ENCODE data around the gene ALOX12B. TPM values are rescaled to one million over a fixed set of nuclear protein-coding genes. Genes with fewer than 3 reads are reported as not detected.
"Not testable (repeated sequence)": the region's sequence is repeated elsewhere in the genome, so short reads cannot be mapped to it uniquely, and the experiment has no call there.

Gene ALOX12B

DNA sequence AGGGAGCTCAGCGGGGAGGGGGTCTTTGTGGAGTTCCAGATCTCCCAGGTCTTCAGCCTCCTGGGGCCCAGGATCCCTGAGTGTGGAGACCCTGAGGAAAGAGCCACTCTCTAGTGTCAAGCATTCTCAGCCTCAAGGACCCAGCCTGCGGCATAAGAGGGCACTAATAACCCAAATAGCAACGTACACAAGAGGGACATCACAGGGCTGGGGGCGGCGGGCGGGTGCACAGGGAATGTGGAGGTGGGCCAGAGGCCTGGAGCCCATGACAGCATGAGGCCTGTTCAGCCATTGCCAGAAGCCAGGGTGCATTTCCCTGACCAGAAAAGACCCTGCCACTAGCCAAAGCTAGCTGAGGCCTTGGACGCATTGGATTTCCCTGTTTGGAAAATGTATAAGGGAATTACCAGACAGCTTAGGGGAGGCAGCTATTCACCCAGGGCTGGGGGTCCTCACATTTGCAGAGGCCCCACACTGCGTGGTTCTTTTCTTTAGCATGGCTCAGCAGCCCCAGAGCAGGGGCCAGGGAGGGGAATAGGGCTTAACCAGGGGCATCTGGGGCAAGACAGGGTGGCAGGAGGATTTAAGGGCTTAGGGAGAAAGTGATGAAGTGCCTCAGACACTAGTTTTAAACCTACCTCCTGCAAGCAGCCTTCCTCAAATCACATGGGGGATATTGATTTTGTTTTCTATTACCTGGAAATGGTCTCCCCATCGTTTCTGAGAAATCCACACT, 62.2 kb downstream of the ALOX12B start:
- Histone ChIP-seq H3K56ac (ENCODE audit: low read length) (no peak overlapping the region), H3K79me1 (ENCODE audit: low read length) (no peaks in the 10 kb centered on the region), H3K4ac (ENCODE audit: low read depth, low read length) (no peak overlapping the region), H3K4me3 (ENCODE audit: low read length) (no peak overlapping the region), H2BK15ac (replicated peaks; ENCODE audit: low read depth) (no peak overlapping the region), H3K36me3 (ENCODE audit: control insufficient read depth, insufficient read depth, low read length) (no peaks in the 10 kb centered on the region), H3K79me2 (ENCODE audit: control insufficient read depth, insufficient read depth, low read length) (no peaks in the 10 kb centered on the region), H3K27me3 (ENCODE audit: insufficient read depth, low read length, poor library complexity) (no peaks in the 10 kb centered on the region), H3K4me1 (ENCODE audit: control insufficient read depth, low read depth, low read length) (no peaks in the 10 kb centered on the region), H2AK5ac (ENCODE audit: low read length) (no peak overlapping the region), H2BK5ac (ENCODE audit: low read length) (no peak overlapping the region), H4K8ac (ENCODE audit: low read depth, low read length) (no peak overlapping the region), H3K23ac (ENCODE audit: low read length) (no peak overlapping the region), H3K27ac (ENCODE audit: low read depth, low read length) (no peak overlapping the region), H3K18ac (ENCODE audit: low read length) (no peak overlapping the region), H2BK120ac (ENCODE audit: low read depth, low read length) (no peak overlapping the region), H3K9ac (ENCODE audit: low read length) (no peak overlapping the region), H3K4me2 (ENCODE audit: low read length) (no peak overlapping the region), H4K5ac (ENCODE audit: low read length) (no peak overlapping the region)
- no peak for DNase-seq
- WGBS (ENCODE audit: extremely low coverage, insufficient coverage, low lambda C conversion rate): no CpG with 5 or more reads among the region's 9 CpGs

DNA sequence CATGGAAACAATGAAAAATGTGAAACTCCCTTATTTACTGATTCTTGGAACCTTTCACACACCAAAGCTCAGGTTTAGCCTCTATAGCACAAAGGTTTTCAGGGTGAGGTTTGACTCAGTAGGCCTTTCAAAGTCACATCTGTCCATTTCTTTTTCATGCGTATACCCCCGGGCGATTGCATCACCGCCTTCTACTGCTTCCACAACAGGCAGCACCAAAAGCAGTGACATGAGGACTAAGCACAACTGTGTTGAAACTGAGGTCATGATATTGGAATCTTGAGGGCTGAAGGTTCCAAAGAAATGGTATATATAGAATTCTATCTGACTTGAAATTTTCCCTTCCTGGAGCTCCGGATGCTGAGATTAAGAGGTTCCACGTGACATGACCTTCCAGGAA, 63.4 kb downstream of the ALOX12B start:
- H3K23ac ChIP-seq (ENCODE audit: low read length); DNase-seq; H2BK120ac ChIP-seq (ENCODE audit: low read depth, low read length); H3K4me3 ChIP-seq (ENCODE audit: low read length); H3K4me1 ChIP-seq (ENCODE audit: control insufficient read depth, low read depth, low read length); H4K8ac ChIP-seq (ENCODE audit: low read depth, low read length); H3K79me1 ChIP-seq (ENCODE audit: low read length); H3K4me2 ChIP-seq (ENCODE audit: low read length); H2BK5ac ChIP-seq (ENCODE audit: low read length); H3K27me3 ChIP-seq (ENCODE audit: insufficient read depth, low read length, poor library complexity); H2AK5ac ChIP-seq (ENCODE audit: low read length); H3K4ac ChIP-seq (ENCODE audit: low read depth, low read length); H3K56ac ChIP-seq (ENCODE audit: low read length); H3K27ac ChIP-seq (ENCODE audit: low read depth, low read length); H3K79me2 ChIP-seq (ENCODE audit: control insufficient read depth, insufficient read depth, low read length); H2BK15ac ChIP-seq (replicated peaks; ENCODE audit: low read depth); H3K18ac ChIP-seq (ENCODE audit: low read length); H3K9ac ChIP-seq (ENCODE audit: low read length); H3K36me3 ChIP-seq (ENCODE audit: control insufficient read depth, insufficient read depth, low read length); H4K5ac ChIP-seq (ENCODE audit: low read length): not testable (repeated sequence)
- WGBS (ENCODE audit: extremely low coverage, insufficient coverage, low lambda C conversion rate): no CpG with 5 or more reads among the region's 6 CpGs

Small RNA genes within 50 kb of the gene (small RNA-seq; reads per million reads assigned to genes)
- gene MIR4314 (ENCODE audit: insufficient read depth): not detected

Measured in mesendoderm (in vitro differentiated cells).